HepG2 (cell line): Measurements from ENCODE around the gene ZFR2. TPM values are rescaled to one million over a fixed set of nuclear protein-coding genes. Genes with fewer than 3 reads are reported as not detected.
A peak's percentile ranks its signal among the peaks of the same experiment; 100 is the strongest.

Experiments
- ATAD3A ChIP-seq: sonication (generic); formaldehyde crosslinking; IDR thresholded peaks from 2 replicates; pipeline ENCODE4 v1.4.0; 2020; ENCODE audit warnings: missing genetic modification reagents
- ATF7-NPFF ChIP-seq: sonication (generic); formaldehyde crosslinking; IDR thresholded peaks from 2 replicates; pipeline ENCODE4 v1.8.1; 2023; ENCODE audit warnings: mild to moderate bottlenecking, low read depth, missing genetic modification reagents, moderate library complexity
- CCAR2 ChIP-seq: fragments of 200-400 bp; formaldehyde crosslinking; optimal IDR thresholded peaks from 2 replicates; pipeline ENCODE3; 2018; ENCODE audit warnings: low read depth, mild to moderate bottlenecking, low read length, moderate library complexity
- FOXC1 ChIP-seq: sonication (generic); formaldehyde crosslinking; IDR thresholded peaks from 2 replicates; pipeline ENCODE4 v1.8.0; 2022; ENCODE audit warnings: mild to moderate bottlenecking, missing genetic modification reagents, borderline replicate concordance
- FOXK2 ChIP-seq: fragments of 450-650 bp; IDR thresholded peaks from 2 replicates; pipeline ENCODE4 v1.6.1; 2016
- HHEX ChIP-seq: IDR thresholded peaks from 2 replicates; pipeline ENCODE4 v1.6.1; 2016; ENCODE audit warnings: control low read depth
- KDM4B ChIP-seq: sonication (generic); formaldehyde crosslinking; IDR thresholded peaks from 2 replicates; pipeline ENCODE4 v1.4.0; 2020; ENCODE audit warnings: missing genetic modification reagents
- MIXL1 ChIP-seq: IDR thresholded peaks from 2 replicates; pipeline ENCODE4 v1.6.1; 2016
- MYC ChIP-seq: sonication (generic); formaldehyde crosslinking; IDR thresholded peaks from 2 replicates; pipeline ENCODE4 v1.9.0; 2021; ENCODE audit warnings: missing genetic modification reagents, borderline replicate concordance
- NCOA1 ChIP-seq: sonication (generic); formaldehyde crosslinking; IDR thresholded peaks from 2 replicates; pipeline ENCODE4 v1.9.0; 2021; ENCODE audit warnings: missing genetic modification reagents
- NCOA5 ChIP-seq: sonication (generic); formaldehyde crosslinking; IDR thresholded peaks from 2 replicates; pipeline ENCODE4 v1.4.0; 2020; ENCODE audit warnings: missing genetic modification reagents
- NFKB2 ChIP-seq: sonication (generic); formaldehyde crosslinking; IDR thresholded peaks from 2 replicates; pipeline ENCODE4 v1.4.0; 2020; ENCODE audit warnings: missing genetic modification reagents, borderline replicate concordance
- NR2F6 ChIP-seq, 2 experiments: IDR thresholded peaks; 2 replicates each; pipeline ENCODE4 v1.6.1; 2016; ENCODE audit warnings: antibody characterized with exemption in 1 of 2, mild to moderate bottlenecking in 1 of 2
- REPIN1 ChIP-seq: sonication (generic); formaldehyde crosslinking; IDR thresholded peaks from 2 replicates; pipeline ENCODE4 v1.8.0; 2022; ENCODE audit warnings: missing genetic modification reagents, low read depth, mild to moderate bottlenecking, borderline replicate concordance
- SUZ12 ChIP-seq: fragments of 150-350 bp; IDR thresholded peaks from 2 replicates; pipeline ENCODE4 v1.6.1; 2014; ENCODE audit warnings: low read depth, low read length
- TAF15 ChIP-seq: fragments of 200-400 bp; formaldehyde crosslinking; IDR thresholded peaks from one replicate; pipeline ENCODE4 v1.6.1; 2018; ENCODE audit warnings: mild to moderate bottlenecking, low read depth, low read length; ENCODE audit not compliant: poor library complexity, severe bottlenecking
- TFDP2 ChIP-seq: sonication (generic); formaldehyde crosslinking; IDR thresholded peaks from 2 replicates; pipeline ENCODE4 v1.4.0; 2020; ENCODE audit warnings: missing genetic modification reagents
- ZMYM2 ChIP-seq: sonication (generic); formaldehyde crosslinking; IDR thresholded peaks from 2 replicates; pipeline ENCODE4 v1.8.0; 2022; ENCODE audit warnings: mild to moderate bottlenecking, missing genetic modification reagents
- ZNF296 ChIP-seq: sonication (generic); formaldehyde crosslinking; conservative IDR thresholded peaks from 2 replicates; pipeline ENCODE4 v1.5.0; 2020; ENCODE audit warnings: mild to moderate bottlenecking, missing genetic modification reagents
- ZNF552 ChIP-seq: sonication (generic); formaldehyde crosslinking; IDR thresholded peaks from 2 replicates; pipeline ENCODE4 v1.9.0; 2022; ENCODE audit warnings: missing genetic modification reagents, mild to moderate bottlenecking, borderline replicate concordance
- ZNF614 ChIP-seq: IDR thresholded peaks from 2 replicates; pipeline ENCODE4 v1.6.1; 2018; ENCODE audit warnings: missing biosample characterization, missing genetic modification reagents, inconsistent platforms, borderline replicate concordance
- ZNF672 ChIP-seq: sonication (generic); formaldehyde crosslinking; IDR thresholded peaks from 2 replicates; pipeline ENCODE4 v1.8.1; 2022; ENCODE audit warnings: missing genetic modification reagents
- ZNF781 ChIP-seq: sonication (generic); formaldehyde crosslinking; IDR thresholded peaks from 2 replicates; pipeline ENCODE4 v1.5.1; 2020; ENCODE audit warnings: borderline replicate concordance, mild to moderate bottlenecking, missing genetic modification reagents; ENCODE audit errors: not compliant biosample characterization
- ZNF839 ChIP-seq: sonication (generic); formaldehyde crosslinking; IDR thresholded peaks from 2 replicates; pipeline ENCODE4 v1.4.0; 2020; ENCODE audit warnings: missing genetic modification reagents, mild to moderate bottlenecking, borderline replicate concordance
- polyA plus RNA-seq, 8 experiments: library from polyadenylated mRNA; depleted of rRNA in 3 of 8; stranded (reverse) in 7 of 8; unstranded in 1 of 8; fragments of >200 nt; fragmentation: Illumina TruSeq in 4 of 8; extraction: Trizol in 4 of 8; gene quantifications; 2 replicates each; pipeline versions ENCODE4 v1.2.1 to v1.2.3, GENCODE V29; 2011 to 2016; ENCODE audit warnings: low read depth in 4 of 8, missing spikeins in 1 of 8, mixed read lengths in 1 of 8; ENCODE audit not compliant: insufficient read depth in 1 of 8
- total RNA-seq, 5 experiments: library from RNA; depleted of rRNA; stranded (reverse); fragments of >200 nt; fragmentation: Illumina TruSeq; extraction: Trizol; gene quantifications; 2 replicates each; pipeline ENCODE4 v1.2.3, GENCODE V29; 2016; ENCODE audit warnings: low read depth in 1 of 5
- TF ChIP-seq, protein P1 (sequence below): sonication (generic); formaldehyde crosslinking; IDR thresholded peaks from 2 replicates; pipeline ENCODE4 v1.5.1; 2020; ENCODE audit warnings: missing genetic modification reagents, mild to moderate bottlenecking, borderline replicate concordance
- TF ChIP-seq, protein P2 (sequence below): sonication (generic); formaldehyde crosslinking; IDR thresholded peaks from 2 replicates; pipeline ENCODE4 v1.5.1; 2020; ENCODE audit warnings: mild to moderate bottlenecking, moderate library complexity, missing genetic modification reagents
- TF ChIP-seq, protein P3 (sequence below): IDR thresholded peaks from 2 replicates; pipeline ENCODE4 v1.6.1; 2012; ENCODE audit warnings: inconsistent platforms

ZFR2 gene
- total and polyA plus RNA-seq, 2 of the 13 experiments (the other 11 are each of a cell fraction or from before 2014, with no cell fraction given): 0.37 to 0.69 TPM

GRCh38 chr19:3783660-3784584 is 84.9 kb downstream of the ZFR2 start (continued):
- TF ChIP-seq NCOA1 (CRISPR knock-in tag) (no peak), FOXC1 (CRISPR knock-in tag) (no peak), ATF7-NPFF (no peak), SUZ12 (no peak), ZNF552 (CRISPR knock-in tag) (0 out of 2 replicates have a peak, but pooled peaks have one; percentile 30), ZNF672 (CRISPR knock-in tag) (no peak), ZNF839 (CRISPR knock-in tag) (no peak), FOXK2 (no peak), NFKB2 (CRISPR knock-in tag) (peak; percentile 52; the same call in 1 of the 2 replicates), CCAR2 (no peak), ZNF614 (CRISPR knock-in tag) (no peak), MYC (CRISPR knock-in tag) (peak; percentile 52; the same call in 1 of the 2 replicates), ZNF296 (CRISPR knock-in tag) (no peak), MIXL1 (CRISPR knock-in tag) (no peak), HHEX (CRISPR knock-in tag) (no peak), NCOA5 (no peak), TFDP2 (peak; percentile 47), ATAD3A (CRISPR knock-in tag) (no peak), ZNF781 (peak; percentile 54), REPIN1 (CRISPR knock-in tag) (no peak), ZMYM2 (CRISPR knock-in tag) (no peak), TAF15 (no peak), KDM4B (CRISPR knock-in tag) (no peak), NR2F6 (IDR thresholded peaks at IDR 0.05) (no peak), NR2F6 (CRISPR knock-in tag; IDR thresholded peaks at IDR 0.05) (no peak)
- TF ChIP-seq, protein P1, sequence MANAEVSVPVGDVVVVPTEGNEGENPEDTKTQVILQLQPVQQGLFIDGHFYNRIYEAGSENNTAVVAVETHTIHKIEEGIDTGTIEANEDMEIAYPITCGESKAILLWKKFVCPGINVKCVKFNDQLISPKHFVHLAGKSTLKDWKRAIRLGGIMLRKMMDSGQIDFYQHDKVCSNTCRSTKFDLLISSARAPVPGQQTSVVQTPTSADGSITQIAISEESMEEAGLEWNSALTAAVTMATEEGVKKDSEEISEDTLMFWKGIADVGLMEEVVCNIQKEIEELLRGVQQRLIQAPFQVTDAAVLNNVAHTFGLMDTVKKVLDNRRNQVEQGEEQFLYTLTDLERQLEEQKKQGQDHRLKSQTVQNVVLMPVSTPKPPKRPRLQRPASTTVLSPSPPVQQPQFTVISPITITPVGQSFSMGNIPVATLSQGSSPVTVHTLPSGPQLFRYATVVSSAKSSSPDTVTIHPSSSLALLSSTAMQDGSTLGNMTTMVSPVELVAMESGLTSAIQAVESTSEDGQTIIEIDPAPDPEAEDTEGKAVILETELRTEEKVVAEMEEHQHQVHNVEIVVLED: no peak
- TF ChIP-seq, protein P2, sequence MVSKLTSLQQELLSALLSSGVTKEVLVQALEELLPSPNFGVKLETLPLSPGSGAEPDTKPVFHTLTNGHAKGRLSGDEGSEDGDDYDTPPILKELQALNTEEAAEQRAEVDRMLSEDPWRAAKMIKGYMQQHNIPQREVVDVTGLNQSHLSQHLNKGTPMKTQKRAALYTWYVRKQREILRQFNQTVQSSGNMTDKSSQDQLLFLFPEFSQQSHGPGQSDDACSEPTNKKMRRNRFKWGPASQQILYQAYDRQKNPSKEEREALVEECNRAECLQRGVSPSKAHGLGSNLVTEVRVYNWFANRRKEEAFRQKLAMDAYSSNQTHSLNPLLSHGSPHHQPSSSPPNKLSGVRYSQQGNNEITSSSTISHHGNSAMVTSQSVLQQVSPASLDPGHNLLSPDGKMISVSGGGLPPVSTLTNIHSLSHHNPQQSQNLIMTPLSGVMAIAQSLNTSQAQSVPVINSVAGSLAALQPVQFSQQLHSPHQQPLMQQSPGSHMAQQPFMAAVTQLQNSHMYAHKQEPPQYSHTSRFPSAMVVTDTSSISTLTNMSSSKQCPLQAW (CRISPR knock-in tag): no peak
- TF ChIP-seq, protein P3, sequence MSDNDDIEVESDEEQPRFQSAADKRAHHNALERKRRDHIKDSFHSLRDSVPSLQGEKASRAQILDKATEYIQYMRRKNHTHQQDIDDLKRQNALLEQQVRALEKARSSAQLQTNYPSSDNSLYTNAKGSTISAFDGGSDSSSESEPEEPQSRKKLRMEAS: peak; percentile 95
